HEK293 (cell line): ENCODE measurements around the gene SZRD1.

Experiments used
- CTCF ChIA-PET: fragments of 350-600 bp; formaldehyde crosslinking; extraction: SDS; loops from one replicate; lab custom pipeline; 2021; ENCODE audit warnings: antibody characterized with exemption; lab: Yijun Ruan, JAX
- POLR2A ChIA-PET: fragments of 300-600 bp; formaldehyde crosslinking; extraction: SDS; loops from one replicate; lab custom pipeline; 2020; ENCODE audit warnings: antibody characterized with exemption, inconsistent platforms; lab: Yijun Ruan, JAX
- H3K27ac ChIP-seq: fragments of 200-500 bp; sonication (Bioruptor generic); 2 replicates; pipeline ENCODE4 v1.5.1; 2014; ENCODE audit warnings: low read depth, low read length, control low read depth, inconsistent platforms; ENCODE audit errors: extremely low read depth
- H3K36me3 ChIP-seq, 2 experiments: fragments of 200-500 bp in 1 of 2; sonication (Bioruptor generic) in 1 of 2; 1 replicate in 1 of 2; 2 replicates in 1 of 2; pipeline ENCODE4 v1.5.1; 2014 to 2017; ENCODE audit warnings: inconsistent platforms in 2 of 2, low read length in 2 of 2; ENCODE audit not compliant: control insufficient read depth in 2 of 2, insufficient read depth in 1 of 2
- H3K4me1 ChIP-seq: fragments of 200-500 bp; sonication (Bioruptor generic); 2 replicates; pipeline ENCODE4 v1.5.1; 2014; ENCODE audit warnings: mild to moderate bottlenecking, low read length, inconsistent platforms; ENCODE audit not compliant: control insufficient read depth, insufficient read depth
- H3K4me3 ChIP-seq: 2 replicates; pipeline ENCODE4 v1.5.1; 2011; ENCODE audit warnings: low read depth, mild to moderate bottlenecking, control low read depth, low read length, moderate library complexity
- H3K9me3 ChIP-seq: fragments of 200-500 bp; sonication (Bioruptor generic); 2 replicates; pipeline ENCODE4 v1.5.1; 2014; ENCODE audit warnings: low read depth, low read length, inconsistent platforms; ENCODE audit not compliant: control insufficient read depth, insufficient read depth
- GLIS2 ChIP-seq: fragments of 450-650 bp; formaldehyde crosslinking; IDR thresholded peaks from 2 replicates; pipeline ENCODE4 v1.5.1; 2016; ENCODE audit warnings: missing biosample characterization, missing genetic modification characterization
- KLF7 ChIP-seq: fragments of 450-650 bp; formaldehyde crosslinking; IDR thresholded peaks from 2 replicates; pipeline ENCODE4 v1.5.1; 2016; ENCODE audit warnings: missing biosample characterization, missing genetic modification characterization, borderline replicate concordance
- PATZ1 ChIP-seq: fragments of 450-650 bp; formaldehyde crosslinking; IDR thresholded peaks from 2 replicates; pipeline ENCODE4 v1.5.1; 2016; ENCODE audit warnings: missing biosample characterization, missing genetic modification characterization
- PBX3 ChIP-seq: sonication (generic); formaldehyde crosslinking; IDR thresholded peaks from 2 replicates; pipeline ENCODE4 v1.8.1; 2022; ENCODE audit warnings: mild to moderate bottlenecking, moderate library complexity, missing genetic modification reagents
- SCRT2 ChIP-seq: fragments of 450-650 bp; formaldehyde crosslinking; IDR thresholded peaks from 2 replicates; pipeline ENCODE4 v1.5.1; 2016; ENCODE audit warnings: missing biosample characterization, missing genetic modification characterization
- TSHZ1 ChIP-seq: fragments of 450-650 bp; formaldehyde crosslinking; IDR thresholded peaks from 2 replicates; pipeline ENCODE4 v1.5.1; 2016; ENCODE audit warnings: missing biosample characterization, missing genetic modification characterization, borderline replicate concordance
- ZNF121 ChIP-seq: fragments of 450-650 bp; formaldehyde crosslinking; IDR thresholded peaks from 2 replicates; pipeline ENCODE4 v1.5.1; 2016; ENCODE audit warnings: missing biosample characterization, missing genetic modification characterization
- ZNF221 ChIP-seq: fragments of 450-650 bp; formaldehyde crosslinking; IDR thresholded peaks from 2 replicates; pipeline ENCODE4 v1.5.1; 2017; ENCODE audit warnings: missing biosample characterization, missing genetic modification characterization, borderline replicate concordance
- ZNF23 ChIP-seq: fragments of 450-650 bp; formaldehyde crosslinking; IDR thresholded peaks from 2 replicates; pipeline ENCODE4 v1.5.1; 2016; ENCODE audit warnings: missing biosample characterization, missing genetic modification characterization, borderline replicate concordance
- ZNF433 ChIP-seq: fragments of 450-650 bp; formaldehyde crosslinking; IDR thresholded peaks from 2 replicates; pipeline ENCODE4 v1.5.1; 2016; ENCODE audit warnings: missing biosample characterization, missing genetic modification characterization, low read depth
- ZNF580 ChIP-seq: fragments of 450-650 bp; formaldehyde crosslinking; IDR thresholded peaks from 2 replicates; pipeline ENCODE4 v1.5.1; 2016; ENCODE audit warnings: missing biosample characterization, missing genetic modification characterization
- ZNF626 ChIP-seq: fragments of 450-650 bp; sonication (Bioruptor Pico); formaldehyde crosslinking; IDR thresholded peaks from 2 replicates; pipeline ENCODE4 v1.5.1; 2018; ENCODE audit warnings: missing biosample characterization, missing genetic modification characterization, inconsistent platforms
- ZNF664 ChIP-seq: fragments of 450-650 bp; formaldehyde crosslinking; IDR thresholded peaks from 2 replicates; pipeline ENCODE4 v1.5.1; 2016; ENCODE audit warnings: missing biosample characterization, missing genetic modification characterization

Gene SZRD1

GRCh38 chr1:16375521-16376340 is 8.7 kb downstream of the SZRD1 start (continued):
- 0 out of 2 replicates have a peak, but pooled peaks have one; percentile 49 for TF ChIP-seq ZNF664 (tag by site-specific recombination)

GRCh38 chr1:16376971-16377370 is 9.9 kb downstream of the SZRD1 start:
- POLR2A ChIA-PET = no interaction called here
- CTCF ChIA-PET = no interaction called here
- H3K36me3 ChIP-seq = peaks cover 0 to 6% of the 10 kb centered on the region in 2 experiments; a peak in 2 of 3 replicates

GRCh38 chr1:16378443-16378842 is 11.4 kb downstream of the SZRD1 start:
- Histone ChIP-seq H3K27ac (no peak overlapping the region), H3K4me1 (peaks cover 8% of the 10 kb centered on the region), H3K9me3 (no peaks in the 10 kb centered on the region), H3K4me3 (no peak overlapping the region), H3K36me3 (no peaks in the 10 kb centered on the region; a peak in 1 of 3 replicates)
- POLR2A ChIA-PET = interaction anchor here (0.5 kb wide), 1 partner anchor 10 kb away, joined by 4 read pairs; no protein-coding TSS in a partner anchor
- CTCF ChIA-PET = interaction anchor here (0.8 kb wide), 1 partner anchor 62 kb away, joined by 6 read pairs; no protein-coding TSS in a partner anchor
- TF ChIP-seq PBX3 (CRISPR knock-in tag) = no peak
- TF ChIP-seq ZNF23 (tag by site-specific recombination) = no peak
- no peak for TF ChIP-seq KLF7 (tag by site-specific recombination)
- TF ChIP-seq ZNF433 (tag by site-specific recombination) = no peak
- no peak for TF ChIP-seq ZNF626 (tag by site-specific recombination)
- TF ChIP-seq ZNF580 (tag by site-specific recombination) = no peak
- TF ChIP-seq PATZ1 (tag by site-specific recombination) = no peak

More at GRCh38 chr1:16376971-16377370, 9.9 kb downstream of the SZRD1 start:
- Histone ChIP-seq H3K4me3 (no peak overlapping the region), H3K9me3 (no peaks in the 10 kb centered on the region), H3K4me1 (peaks cover 11% of the 10 kb centered on the region), H3K27ac (no peak overlapping the region)
- no peak for TF ChIP-seq ZNF121 (tag by site-specific recombination)
- TF ChIP-seq TSHZ1 = no peak
- no peak for TF ChIP-seq ZNF221 (tag by site-specific recombination)
- TF ChIP-seq SCRT2 (tag by site-specific recombination) = 0 out of 2 replicates have a peak, but pooled peaks have one; percentile 44
- TF ChIP-seq GLIS2 (tag by site-specific recombination) = no peak
